ENCODE measurements around the gene PPM1N. TPM values are rescaled to one million over a fixed set of nuclear protein-coding genes. Genes with fewer than 3 reads are reported as not detected.

PPM1N gene
- total and polyA plus RNA-seq, 7 donors = 0.29 to 0.90 (median 0.46) TPM; not detected in 3

GRCh38 chr19:45539459-45539858 is 41.2 kb downstream of the PPM1N start:
- WGBS, 3 donors = 77 to 84% (median 78%) methylated on average over 9 of the region's 9 CpGs
- ATAC-seq (no peak), DNase-seq (no peak)
- Histone ChIP-seq H3K27me3 (ENCODE audit: insufficient read depth in 3 of 3, low read length in 2 of 3) (no peaks in the 10 kb centered on the region), H3K27ac (no peak overlapping the region), H3K4me1 (no peaks in the 10 kb centered on the region), H3K36me3 (ENCODE audit: insufficient read depth in 1 of 2, low read depth in 1 of 2) (no peaks in the 10 kb centered on the region), H3K9me3 (no peaks in the 10 kb centered on the region), H3K4me3 (no peak overlapping the region)
- intact Hi-C loops (cut with DNase I) = no loop called here
- no peak for TF ChIP-seq CTCF (IDR thresholded peaks at IDR 0.05)

GRCh38 chr19:45542234-45542668 is 44.0 kb downstream of the PPM1N start:
- no peaks in the 10 kb centered on the region for H3K4me1 ChIP-seq
- no peak for ATAC-seq
- WGBS, 3 donors = 70 to 84% (median 73%) methylated on average over 7 of the region's 7 CpGs
- TF ChIP-seq CTCF (IDR thresholded peaks at IDR 0.05) = no peak
- H3K27me3 ChIP-seq (ENCODE audit: insufficient read depth in 3 of 3, low read length in 2 of 3) = no peaks in the 10 kb centered on the region
- no peak overlapping the region for H3K4me3 ChIP-seq
- no peak for DNase-seq
- intact Hi-C loops (cut with DNase I) = no loop called here
- H3K9me3 ChIP-seq = no peaks in the 10 kb centered on the region
- H3K36me3 ChIP-seq (ENCODE audit: insufficient read depth in 1 of 2, low read depth in 1 of 2) = no peaks in the 10 kb centered on the region
- H3K27ac ChIP-seq = no peak overlapping the region

- intact Hi-C loops (cut with DNase I) = no loop called here
- no peak for TF ChIP-seq CTCF (IDR thresholded peaks at IDR 0.05)
- DNase-seq (no peak), ATAC-seq (no peak)
- WGBS, 3 donors = 85 to 90% (median 88%) methylated on average over 10 of the region's 10 CpGs
- no peak overlapping the region for H3K27ac ChIP-seq
- no peaks in the 10 kb centered on the region for H3K9me3 ChIP-seq
- no peaks in the 10 kb centered on the region for H3K27me3 ChIP-seq (ENCODE audit: insufficient read depth in 3 of 3, low read length in 2 of 3)
- no peaks in the 10 kb centered on the region for H3K36me3 ChIP-seq (ENCODE audit: insufficient read depth in 1 of 2, low read depth in 1 of 2)
- peaks cover 5% of the 10 kb centered on the region for H3K4me1 ChIP-seq
- H3K4me3 ChIP-seq = no peak overlapping the region
Measured at GRCh38 chr19:45547211-45547770, 49.0 kb downstream of the PPM1N start.

- Histone ChIP-seq H3K9me3 (no peaks in the 10 kb centered on the region), H3K36me3 (ENCODE audit: insufficient read depth in 1 of 2, low read depth in 1 of 2) (peaks cover 0 to 4% of the 10 kb centered on the region in 2 donors), H3K4me3 (no peak overlapping the region), H3K27me3 (ENCODE audit: insufficient read depth in 3 of 3, low read length in 2 of 3) (no peaks in the 10 kb centered on the region), H3K27ac (no peak overlapping the region), H3K4me1 (peaks cover 5% of the 10 kb centered on the region)
- 77 to 86% (median 82%) methylated on average over 9 of the region's 9 CpGs for WGBS, 3 donors
- ATAC-seq (peak in 3 of 4 donors; percentile 27 to 51 (median 45)), DNase-seq (no peak)
- TF ChIP-seq CTCF (IDR thresholded peaks at IDR 0.05) = no peak
- intact Hi-C loops (cut with DNase I) = no loop called here
Measured at GRCh38 chr19:45547965-45548609, 49.8 kb downstream of the PPM1N start.

Other genes starting within 250 kb of the PPM1N start
- gene MARK4, start 247.2 kb upstream of the PPM1N start, total RNA-seq = 10 to 100 TPM; 29.7 to 37.7 (median 34.4) TPM
- 10 to 100 TPM; 11.0 to 12.5 (median 12.4) TPM for gene MARK4, start 247.2 kb upstream of the PPM1N start, polyA plus RNA-seq
- over 10,000 TPM in 3 of 4 donors, 1,000 to 10,000 TPM in 1; 9,755 to 16,244 (median 12,984) TPM for gene CKM, start 175.6 kb upstream of the PPM1N start, total RNA-seq
- gene CKM, start 175.6 kb upstream of the PPM1N start, polyA plus RNA-seq = over 10,000 TPM in 2 of 3 donors, 1,000 to 10,000 TPM in 1; 9,503 to 23,818 (median 21,473) TPM
- gene KLC3, start 157.7 kb upstream of the PPM1N start, total RNA-seq = under 1 TPM in 2 of 4 donors, not detected in 2; 0.11 to 0.27 TPM
- gene KLC3, start 157.7 kb upstream of the PPM1N start, polyA plus RNA-seq = under 1 TPM in 2 of 3 donors, not detected in 1; 0.03 to 0.05 TPM
- 10 to 100 TPM in 3 of 4 donors, 1 to 10 TPM in 1; 9.3 to 16.4 (median 12.5) TPM for gene ERCC2, start 127.9 kb upstream of the PPM1N start, total RNA-seq
- gene ERCC2, start 127.9 kb upstream of the PPM1N start, polyA plus RNA-seq = 1 to 10 TPM; 5.0 to 8.3 (median 5.3) TPM
- 1 to 10 TPM; 4.1 to 6.9 (median 5.8) TPM for gene PPP1R13L, start 93.4 kb upstream of the PPM1N start, total RNA-seq
- gene PPP1R13L, start 93.4 kb upstream of the PPM1N start, polyA plus RNA-seq = 10 to 100 TPM in 1 of 3 donors, 1 to 10 TPM in 2; 1.8 to 21.4 (median 1.9) TPM
- gene POLR1G, start 91.8 kb upstream of the PPM1N start, total RNA-seq = 1 to 10 TPM; 6.0 to 9.6 (median 7.1) TPM
- 10 to 100 TPM in 2 of 3 donors, 1 to 10 TPM in 1; 8.8 to 12.5 (median 11.3) TPM for gene POLR1G, start 91.8 kb upstream of the PPM1N start, polyA plus RNA-seq
- gene ERCC1, start 74.5 kb upstream of the PPM1N start, total RNA-seq = 100 to 1,000 TPM in 1 of 4 donors, 10 to 100 TPM in 3; 59.5 to 145 (median 74.2) TPM
- gene ERCC1, start 74.5 kb upstream of the PPM1N start, polyA plus RNA-seq = 1,000 to 10,000 TPM in 1 of 3 donors, 10 to 100 TPM in 2; 84.6 to 2,153 (median 96.4) TPM
- gene FOSB, start 30.4 kb upstream of the PPM1N start, total RNA-seq = 1 to 10 TPM in 3 of 4 donors, under 1 TPM in 1; 0.32 to 9.4 (median 1.7) TPM
- gene FOSB, start 30.4 kb upstream of the PPM1N start, polyA plus RNA-seq = 1 to 10 TPM in 1 of 3 donors, under 1 TPM in 2; 0.41 to 5.4 (median 0.65) TPM
- gene RTN2, start 1.4 kb upstream of the PPM1N start, total RNA-seq = 100 to 1,000 TPM; 214 to 272 (median 242) TPM
- 100 to 1,000 TPM in 1 of 3 donors, 10 to 100 TPM in 2; 46.6 to 199 (median 85.8) TPM for gene RTN2, start 1.4 kb upstream of the PPM1N start, polyA plus RNA-seq
- 10 to 100 TPM; 14.2 to 32.8 (median 23.2) TPM for gene VASP, start 9.0 kb downstream of the PPM1N start, total RNA-seq
- gene VASP, start 9.0 kb downstream of the PPM1N start, polyA plus RNA-seq = 10 to 100 TPM; 13.5 to 76.3 (median 14.6) TPM
- 10 to 100 TPM; 14.0 to 27.6 (median 17.6) TPM for gene OPA3, start 86.4 kb downstream of the PPM1N start, total RNA-seq
- gene OPA3, start 86.4 kb downstream of the PPM1N start, polyA plus RNA-seq = 10 to 100 TPM in 2 of 3 donors, 1 to 10 TPM in 1; 9.1 to 15.8 (median 12.4) TPM
- 1 to 10 TPM; 3.0 to 7.5 (median 3.9) TPM for gene GPR4, start 103.8 kb downstream of the PPM1N start, total RNA-seq
- 1 to 10 TPM; 1.6 to 2.6 (median 2.4) TPM for gene GPR4, start 103.8 kb downstream of the PPM1N start, polyA plus RNA-seq
- 10 to 100 TPM; 10.4 to 31.1 (median 18.3) TPM for gene EML2, start 141.0 kb downstream of the PPM1N start, total RNA-seq
- 1 to 10 TPM; 6.2 to 8.3 (median 6.7) TPM for gene EML2, start 141.0 kb downstream of the PPM1N start, polyA plus RNA-seq
- gene GIPR, start 169.8 kb downstream of the PPM1N start, total RNA-seq = not detected
- gene GIPR, start 169.8 kb downstream of the PPM1N start, polyA plus RNA-seq = under 1 TPM in 2 of 3 donors, not detected in 1; under 0.01 to 0.08 TPM
- 100 to 1,000 TPM; 205 to 243 (median 222) TPM for gene SNRPD2, start 193.5 kb downstream of the PPM1N start, total RNA-seq
- gene SNRPD2, start 193.5 kb downstream of the PPM1N start, polyA plus RNA-seq = 100 to 1,000 TPM; 251 to 368 (median 326) TPM
- 1 to 10 TPM in 2 of 4 donors, under 1 TPM in 2; 0.84 to 1.6 (median 1.1) TPM for gene QPCTL, start 194.2 kb downstream of the PPM1N start, total RNA-seq
- gene QPCTL, start 194.2 kb downstream of the PPM1N start, polyA plus RNA-seq = 1 to 10 TPM in 1 of 3 donors, under 1 TPM in 2; 0.41 to 1.6 (median 0.84) TPM
- 10 to 100 TPM in 2 of 4 donors, 1 to 10 TPM in 2; 6.4 to 13.0 (median 9.9) TPM for gene FBXO46, start 232.5 kb downstream of the PPM1N start, total RNA-seq
- gene FBXO46, start 232.5 kb downstream of the PPM1N start, polyA plus RNA-seq = 1 to 10 TPM; 4.6 to 9.5 (median 5.0) TPM
- not detected for gene MEIOSIN, start 235.0 kb downstream of the PPM1N start, total RNA-seq
- gene MEIOSIN, start 235.0 kb downstream of the PPM1N start, polyA plus RNA-seq = under 1 TPM in 1 of 3 donors, not detected in 2; 0.01 TPM

All from psoas muscle (tissue), 8 donors.